Fibroblast of lung (primary cell): ENCODE data around the gene AXIN2.

ENCODE experiments used
- CTCF ChIP-seq, 2 donors: IDR thresholded peaks in 1 of 2; conservative IDR thresholded peaks in 1 of 2; 1 replicate in 1 of 2; 2 replicates in 1 of 2; pipeline ENCODE4 v1.5.1; 2011 to 2012; ENCODE audit warnings: low read length in 2 of 2, control low read depth in 1 of 2, inconsistent platforms in 1 of 2, low read depth in 1 of 2, mild to moderate bottlenecking in 1 of 2
- EZH2 ChIP-seq: IDR thresholded peaks from 2 replicates; pipeline ENCODE4 v1.5.1; 2012; ENCODE audit warnings: low read length, control low read depth, mild to moderate bottlenecking; ENCODE audit errors: missing control alignments

DNA sequence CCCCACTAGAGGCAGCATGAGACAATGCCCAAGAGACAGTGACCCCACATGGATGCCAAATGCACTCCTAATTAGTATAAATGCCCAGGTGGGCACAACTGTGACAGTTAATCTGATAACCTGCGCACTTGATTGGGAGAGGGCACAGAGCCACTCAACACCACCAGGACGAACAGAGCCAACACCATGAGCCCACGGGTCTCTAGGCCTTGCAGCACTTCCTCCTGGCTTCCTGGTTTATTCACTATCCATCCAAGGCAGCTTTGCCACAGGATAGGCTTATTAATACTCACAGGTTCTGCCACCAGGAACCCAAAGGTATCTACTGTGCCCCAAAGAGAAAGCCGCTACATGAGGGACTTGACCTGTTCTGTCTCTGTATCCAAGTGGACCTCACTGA is 14.9 kb downstream of the AXIN2 start:
- no peak for TF ChIP-seq CTCF (conservative IDR thresholded peaks at IDR 0.05 in 1 of 2, IDR thresholded peaks at IDR 0.05 in 1 of 2; ENCODE audit: low read depth in 1 of 2, low read length in 2 of 2)
- TF ChIP-seq EZH2: no peak
